Measurements from ENCODE around the gene ACSF3.
"Not testable (repeated sequence)": the region's sequence is repeated elsewhere in the genome, so short reads cannot be mapped to it uniquely, and the experiment has no call there.

Gene ACSF3

GRCh38 chr16:89156740-89157645, 63.3 kb downstream of the ACSF3 start:
- DNase-seq (ENCODE audit: low read depth in 2 of 2, low spot score in 1 of 2): no peak

- DNase-seq (ENCODE audit: low read depth in 2 of 2, low spot score in 1 of 2): no peak
Measured at GRCh38 chr16:89157778-89158177, 64.1 kb downstream of the ACSF3 start.

- DNase-seq (ENCODE audit: low read depth in 2 of 2, low spot score in 1 of 2): no peak
Measured at GRCh38 chr16:89159066-89159849, 65.6 kb downstream of the ACSF3 start.

GRCh38 chr16:89159850-89160354, 66.2 kb downstream of the ACSF3 start:
- DNase-seq (ENCODE audit: low read depth in 2 of 2, low spot score in 1 of 2): no peak

DNA sequence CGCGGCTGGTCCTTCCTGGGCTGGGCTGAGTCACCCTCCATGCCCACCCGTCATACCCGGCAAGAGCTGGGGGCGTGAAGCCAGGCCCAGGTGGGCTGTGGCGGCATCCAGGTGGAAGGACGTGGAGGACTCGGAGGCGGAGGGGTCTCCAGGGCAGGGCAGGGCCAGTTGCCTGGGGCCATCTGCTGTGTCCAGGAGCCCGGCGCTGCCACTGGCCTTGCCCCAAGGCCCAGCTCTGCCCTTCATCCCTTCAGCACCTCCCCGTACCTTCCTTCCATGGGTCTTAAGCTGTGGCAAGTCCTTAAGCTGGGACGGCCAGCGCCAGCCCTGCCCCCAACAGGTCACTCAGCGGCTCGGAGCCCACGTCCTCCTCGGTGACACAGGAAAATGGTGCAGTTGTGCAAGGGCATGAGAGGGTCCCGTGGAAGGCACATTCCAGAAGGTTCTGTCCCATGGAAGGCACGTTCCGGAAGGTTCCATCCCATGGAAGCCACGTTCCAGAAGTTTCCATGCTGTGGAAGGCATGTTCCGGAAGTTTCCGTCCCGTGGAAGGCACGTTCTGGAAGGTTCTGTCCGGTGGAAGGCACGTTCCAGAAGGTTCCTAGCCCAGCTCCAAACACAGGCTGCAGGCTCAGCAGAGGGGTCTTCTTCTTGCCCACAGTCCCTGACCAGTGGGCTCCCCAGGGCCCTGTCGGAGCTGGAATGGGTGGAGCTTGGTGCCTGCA, 67.5 kb downstream of the ACSF3 start:
- DNase-seq (ENCODE audit: low read depth in 2 of 2, low spot score in 1 of 2): no peak

DNA sequence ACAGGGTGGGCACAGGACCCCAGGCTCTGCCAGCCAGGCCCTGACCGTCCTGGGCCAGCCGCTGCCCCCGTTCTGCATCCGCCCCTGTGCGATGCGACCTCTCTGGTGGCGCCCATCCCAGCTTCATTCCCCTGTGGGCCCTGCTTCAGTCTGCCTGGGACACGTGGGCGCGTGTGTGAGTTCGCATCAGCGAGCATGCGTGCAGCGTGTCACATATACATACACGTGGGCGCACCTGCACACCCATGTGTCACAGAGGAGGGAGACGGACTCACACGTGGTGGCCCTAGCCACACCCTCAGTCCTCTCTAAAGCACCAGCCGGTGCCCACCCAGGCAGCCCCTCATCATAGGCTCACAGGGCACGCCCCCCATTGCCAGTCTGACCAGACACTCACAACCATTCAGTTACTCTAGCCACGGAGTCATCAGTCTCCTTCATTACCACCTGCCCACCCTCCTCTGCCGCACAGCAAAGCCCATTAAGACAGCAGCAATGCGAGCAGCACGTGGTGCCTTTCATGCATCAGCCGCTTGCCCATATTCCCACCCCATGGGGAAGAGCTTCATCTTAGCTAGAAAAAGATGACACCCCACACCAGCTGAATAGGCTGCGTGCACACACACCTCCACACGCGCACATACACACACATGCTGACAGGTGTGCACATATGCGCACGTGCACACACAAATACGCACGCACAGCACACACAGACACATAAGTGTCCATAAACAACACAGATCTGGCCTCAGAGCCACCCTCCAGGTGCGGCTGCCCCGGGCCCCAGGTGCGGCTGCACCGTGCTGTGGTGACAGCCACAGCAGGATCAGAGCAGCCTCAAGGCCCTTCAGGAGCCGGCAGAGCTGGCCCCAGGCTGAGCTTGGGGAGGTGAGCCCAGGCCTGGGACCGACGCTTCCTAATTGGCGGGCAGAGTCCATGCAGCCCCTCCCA, 68.4 kb downstream of the ACSF3 start:
- DNase-seq (ENCODE audit: low read depth in 2 of 2, low spot score in 1 of 2): no peak

- DNase-seq (ENCODE audit: low read depth in 2 of 2, low spot score in 1 of 2): no peak
Measured at GRCh38 chr16:89163297-89163696, 69.6 kb downstream of the ACSF3 start.

- DNase-seq (ENCODE audit: low read depth in 2 of 2, low spot score in 1 of 2): no peak
Measured at GRCh38 chr16:89164436-89164835, 70.8 kb downstream of the ACSF3 start.

GRCh38 chr16:89164847-89165680, 71.4 kb downstream of the ACSF3 start:
- no peak for DNase-seq (ENCODE audit: low read depth in 2 of 2, low spot score in 1 of 2)

DNA sequence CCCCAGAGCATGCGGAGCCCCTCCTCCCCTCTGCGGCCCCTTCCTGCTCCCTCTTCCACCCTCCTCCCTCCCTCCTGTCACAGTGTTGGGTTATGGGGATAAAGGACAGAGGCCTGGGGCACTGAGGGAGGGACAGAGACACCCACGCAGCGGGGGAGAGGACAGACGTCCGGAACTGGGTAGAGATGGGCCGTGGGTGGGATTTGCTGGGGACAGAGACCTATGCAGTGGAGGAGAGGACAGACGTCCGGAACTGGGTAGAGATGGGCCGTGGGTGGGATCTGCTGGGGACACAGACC, 72.0 kb downstream of the ACSF3 start:
- not testable (repeated sequence) for DNase-seq (ENCODE audit: low read depth in 2 of 2, low spot score in 1 of 2)

GRCh38 chr16:89166696-89167424, 73.2 kb downstream of the ACSF3 start:
- no peak for DNase-seq (ENCODE audit: low read depth in 2 of 2, low spot score in 1 of 2)

DNA sequence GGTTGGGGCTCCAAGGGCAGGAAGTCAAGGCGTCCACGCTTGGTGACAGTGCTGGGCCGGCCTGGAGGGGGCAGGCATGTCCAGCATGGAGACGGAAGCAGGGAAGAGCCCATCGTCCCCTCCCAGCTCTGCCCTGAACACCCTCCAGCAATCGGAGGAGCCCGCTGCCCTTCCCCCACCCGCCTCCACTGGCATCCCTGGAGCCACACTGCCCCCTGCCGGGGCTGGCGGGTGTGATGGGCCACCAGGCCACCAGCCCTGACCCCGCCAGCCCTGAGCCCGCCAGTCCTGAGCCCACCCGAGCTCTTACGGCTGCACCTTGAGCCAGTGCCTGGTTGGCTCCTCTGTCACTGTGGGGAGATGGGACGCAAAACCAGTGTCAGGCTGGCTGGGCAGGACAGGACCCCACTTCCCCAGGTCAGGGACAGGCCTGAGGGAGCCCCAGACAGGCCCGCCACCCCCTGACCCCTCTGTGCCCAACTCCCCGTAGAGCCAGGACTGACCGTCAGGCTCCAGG, 73.8 kb downstream of the ACSF3 start:
- DNase-seq (ENCODE audit: low read depth in 2 of 2, low spot score in 1 of 2): peak; percentile 72 to 75

DNA sequence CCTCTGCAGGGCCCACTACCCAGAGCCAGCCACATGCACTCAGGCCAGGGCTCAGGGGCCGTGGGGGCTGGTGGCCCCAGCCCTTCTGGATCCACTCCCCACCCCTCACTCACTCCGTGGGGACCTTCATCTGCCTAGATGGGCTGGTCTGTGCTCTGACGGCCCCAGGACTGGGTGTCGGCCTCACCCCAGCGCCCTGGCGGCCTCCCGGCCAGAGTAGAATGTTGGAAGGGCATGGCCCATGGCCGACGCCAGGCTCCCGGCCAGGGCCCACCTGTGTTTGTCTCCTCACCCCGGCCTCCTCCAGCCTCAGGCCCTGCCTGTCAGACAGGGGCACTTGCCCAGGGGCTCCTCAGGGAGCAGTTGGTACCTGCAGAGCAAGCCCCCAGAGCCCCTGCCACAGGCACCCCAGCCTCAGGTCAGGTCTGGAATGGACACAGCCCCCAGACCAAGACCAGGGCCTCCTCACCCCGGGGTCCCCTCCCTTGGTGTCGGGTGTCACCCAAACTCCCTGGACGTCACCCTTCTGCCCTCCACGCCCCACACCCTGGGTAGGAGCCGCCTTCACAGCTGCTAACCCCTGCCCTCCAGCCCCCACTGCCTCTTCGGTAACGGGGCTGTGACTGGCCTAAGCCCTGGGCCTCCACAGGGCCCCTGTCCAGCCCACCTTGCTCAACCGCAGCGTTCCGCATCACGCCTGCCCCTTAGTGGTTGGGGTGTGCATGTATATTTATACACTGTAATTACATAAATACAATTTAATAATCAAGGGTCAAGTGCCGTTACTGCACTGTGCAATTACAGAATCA, 74.9 kb downstream of the ACSF3 start:
- DNase-seq (ENCODE audit: low read depth in 2 of 2, low spot score in 1 of 2): no peak

DNA sequence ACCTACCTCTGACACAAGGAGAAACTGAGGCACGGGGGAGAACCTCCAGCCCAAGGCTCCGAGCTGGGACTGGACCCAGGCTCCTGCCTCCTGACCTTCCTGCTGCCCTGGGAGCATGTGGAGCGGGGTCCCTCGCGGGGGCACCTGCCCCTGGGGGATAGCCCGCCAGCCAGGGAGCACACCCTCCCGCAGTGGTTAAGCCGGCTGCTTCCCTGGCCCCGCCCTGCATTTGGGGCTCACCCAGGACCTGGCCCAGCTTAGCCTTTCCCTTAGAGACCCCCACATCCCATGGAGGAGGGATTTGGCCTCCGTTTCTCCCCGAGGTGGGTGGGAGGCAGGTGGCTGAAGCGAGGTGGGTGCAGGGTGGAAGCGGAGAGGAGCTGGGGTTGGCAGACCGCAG, 76.1 kb downstream of the ACSF3 start:
- DNase-seq (ENCODE audit: low read depth in 2 of 2, low spot score in 1 of 2): no peak

- no peak for DNase-seq (ENCODE audit: low read depth in 2 of 2, low spot score in 1 of 2)
Measured at GRCh38 chr16:89170346-89171215, 76.9 kb downstream of the ACSF3 start.

GRCh38 chr16:89171216-89172170, 77.8 kb downstream of the ACSF3 start, which contains the start of gene CDH15:
Gene CDH15 (plus strand): TSS chr16:89171748. CDS start chr16:89171832, 84 bp downstream.
- peak; percentile 76 to 84 for DNase-seq (ENCODE audit: low read depth in 2 of 2, low spot score in 1 of 2)
